Measurements from ENCODE around the gene JADE2. TPM values are rescaled to one million over a fixed set of nuclear protein-coding genes. Genes with fewer than 3 reads are reported as not detected.

The JADE2 gene
- total and polyA plus RNA-seq, 4 donors = 12.4 to 53.5 (median 20.3) TPM

GRCh38 chr5:134559672-134560071 lies 34.2 kb downstream of the JADE2 start:
- Histone ChIP-seq H3K27me3 (ENCODE audit: control insufficient read depth in 3 of 3, insufficient read depth in 3 of 3, low read length in 2 of 3) (no peaks in the 10 kb centered on the region), H3K27ac (ENCODE audit: low read depth in 1 of 2, low read length in 1 of 2) (peak overlapping the region in 1 of 2 donors; percentile 7), H3K4me1 (ENCODE audit: control insufficient read depth in 5 of 5, insufficient read depth in 5 of 5, low read length in 5 of 5) (peaks cover 0 to 33% (median under 1%) of the 10 kb centered on the region in 5 donors), H3K9me3 (ENCODE audit: control insufficient read depth in 4 of 4, insufficient read depth in 3 of 4, low read length in 3 of 4) (no peaks in the 10 kb centered on the region), H3K36me3 (ENCODE audit: control insufficient read depth in 4 of 4, insufficient read depth in 4 of 4, low read length in 4 of 4) (peaks cover 0 to 65% (median 32%) of the 10 kb centered on the region in 4 donors), H3K9ac (ENCODE audit: insufficient read depth in 1 of 2, low read length in 2 of 2) (no peak overlapping the region), H3K4me3 (no peak overlapping the region)
- DNase-seq (no peak), ATAC-seq (ENCODE audit: insufficient read depth, low FRiP score) (no peak)
- 85 to 96% methylated on average over 7 of the region's 7 CpGs for WGBS, 2 donors
- TF ChIP-seq CTCF (IDR thresholded peaks at IDR 0.05; ENCODE audit: control extremely low read depth, extremely low read depth) = no peak

DNA sequence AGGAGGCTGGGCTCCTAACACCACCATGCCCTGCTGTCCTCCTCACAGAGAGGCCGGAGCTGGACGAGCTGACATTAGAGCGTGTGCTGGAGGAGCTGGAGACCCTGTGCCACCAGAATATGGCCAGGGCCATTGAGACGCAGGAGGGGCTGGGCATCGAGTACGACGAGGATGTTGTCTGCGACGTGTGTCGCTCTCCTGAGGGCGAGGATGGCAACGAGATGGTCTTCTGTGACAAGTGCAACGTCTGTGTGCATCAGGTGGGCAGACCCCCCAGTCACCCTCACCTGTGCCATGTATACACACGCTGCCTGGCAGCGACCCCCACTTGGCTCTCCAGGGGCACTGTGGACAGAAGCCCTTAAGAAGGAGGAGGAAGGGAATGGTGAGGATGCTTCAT lies 35.2 kb downstream of the JADE2 start:
- no peak for TF ChIP-seq CTCF (IDR thresholded peaks at IDR 0.05; ENCODE audit: control extremely low read depth, extremely low read depth)
- DNase-seq = no peak
- Histone ChIP-seq H3K9me3 (ENCODE audit: control insufficient read depth in 4 of 4, insufficient read depth in 3 of 4, low read length in 3 of 4) (no peaks in the 10 kb centered on the region), H3K4me3 (no peak overlapping the region), H3K27me3 (ENCODE audit: control insufficient read depth in 3 of 3, insufficient read depth in 3 of 3, low read length in 2 of 3) (no peaks in the 10 kb centered on the region), H3K9ac (ENCODE audit: insufficient read depth in 1 of 2, low read length in 2 of 2) (no peak overlapping the region), H3K27ac (ENCODE audit: low read depth in 1 of 2, low read length in 1 of 2) (no peak overlapping the region), H3K36me3 (ENCODE audit: control insufficient read depth in 4 of 4, insufficient read depth in 4 of 4, low read length in 4 of 4) (peaks cover 3 to 66% (median 35%) of the 10 kb centered on the region in 4 donors), H3K4me1 (ENCODE audit: control insufficient read depth in 5 of 5, insufficient read depth in 5 of 5, low read length in 5 of 5) (peaks cover 0 to 24% (median 0%) of the 10 kb centered on the region in 5 donors)
- no peak for ATAC-seq (ENCODE audit: insufficient read depth, low FRiP score)
- 94 to 98% methylated on average over 15 of the region's 15 CpGs for WGBS, 2 donors

GRCh38 chr5:134561871-134562296 lies 36.4 kb downstream of the JADE2 start:
- no peaks in the 10 kb centered on the region for H3K9me3 ChIP-seq (ENCODE audit: control insufficient read depth in 4 of 4, insufficient read depth in 3 of 4, low read length in 3 of 4)
- ATAC-seq (ENCODE audit: insufficient read depth, low FRiP score) = peak; percentile 31
- H3K4me3 ChIP-seq = no peak overlapping the region
- H3K4me1 ChIP-seq (ENCODE audit: control insufficient read depth in 5 of 5, insufficient read depth in 5 of 5, low read length in 5 of 5) = peaks cover 0 to 17% (median 0%) of the 10 kb centered on the region in 5 donors
- H3K27ac ChIP-seq (ENCODE audit: low read depth in 1 of 2, low read length in 1 of 2) = peak overlapping the region in 1 of 2 donors; percentile 15
- DNase-seq = peak; percentile 25 to 71 (median 36)
- H3K36me3 ChIP-seq (ENCODE audit: control insufficient read depth in 4 of 4, insufficient read depth in 4 of 4, low read length in 4 of 4) = peaks cover 3 to 75% (median 32%) of the 10 kb centered on the region in 4 donors
- no peaks in the 10 kb centered on the region for H3K27me3 ChIP-seq (ENCODE audit: control insufficient read depth in 3 of 3, insufficient read depth in 3 of 3, low read length in 2 of 3)
- TF ChIP-seq CTCF (IDR thresholded peaks at IDR 0.05; ENCODE audit: control extremely low read depth, extremely low read depth) = peak; percentile 12
- H3K9ac ChIP-seq (ENCODE audit: insufficient read depth in 1 of 2, low read length in 2 of 2) = no peak overlapping the region
- WGBS, 2 donors = 61 to 78% methylated on average over 9 of the region's 9 CpGs

- no peak overlapping the region for H3K4me3 ChIP-seq
- peaks cover 0 to 29% (median 0%) of the 10 kb centered on the region in 5 donors for H3K4me1 ChIP-seq (ENCODE audit: control insufficient read depth in 5 of 5, insufficient read depth in 5 of 5, low read length in 5 of 5)
- TF ChIP-seq CTCF (IDR thresholded peaks at IDR 0.05; ENCODE audit: control extremely low read depth, extremely low read depth) = no peak
- peaks cover 3 to 86% (median 33%) of the 10 kb centered on the region in 4 donors for H3K36me3 ChIP-seq (ENCODE audit: control insufficient read depth in 4 of 4, insufficient read depth in 4 of 4, low read length in 4 of 4)
- H3K27ac ChIP-seq (ENCODE audit: low read depth in 1 of 2, low read length in 1 of 2) = no peak overlapping the region
- no peak for DNase-seq
- no peaks in the 10 kb centered on the region for H3K27me3 ChIP-seq (ENCODE audit: control insufficient read depth in 3 of 3, insufficient read depth in 3 of 3, low read length in 2 of 3)
- H3K9ac ChIP-seq (ENCODE audit: insufficient read depth in 1 of 2, low read length in 2 of 2) = no peak overlapping the region
- H3K9me3 ChIP-seq (ENCODE audit: control insufficient read depth in 4 of 4, insufficient read depth in 3 of 4, low read length in 3 of 4) = no peaks in the 10 kb centered on the region
- 98 to 100% methylated on average over 7 of the region's 7 CpGs for WGBS, 2 donors
- no peak for ATAC-seq (ENCODE audit: insufficient read depth, low FRiP score)
Observed at GRCh38 chr5:134563221-134563620, 37.8 kb downstream of the JADE2 start.
